PFSK-1 (cell line): ENCODE results near the gene SMARCA4.

Experiments used
- FOXP2 ChIP-seq: optimal IDR thresholded peaks from 2 replicates; pipeline ENCODE3; 2011; ENCODE audit warnings: borderline replicate concordance, control low read depth, inconsistent platforms; ENCODE audit not compliant: insufficient read depth; ENCODE audit errors: extremely low read length, extremely low read depth
- POLR2AphosphoS5 ChIP-seq: IDR thresholded peaks from 2 replicates; pipeline ENCODE4 v1.6.1; 2012; ENCODE audit warnings: low read depth, mild to moderate bottlenecking, control low read depth, low read length, moderate library complexity
- REST ChIP-seq, 2 experiments: IDR thresholded peaks; 2 replicates each; pipeline versions ENCODE4 v1.6.1 to v1.8.0; 2011 to 2012; ENCODE audit warnings: low read depth in 2 of 2, low read length in 2 of 2, control low read depth in 1 of 2, inconsistent platforms in 1 of 2, mild to moderate bottlenecking in 1 of 2, moderate library complexity in 1 of 2; ENCODE audit not compliant: insufficient read depth in 1 of 2
- SIN3A ChIP-seq: IDR thresholded peaks from 2 replicates; pipeline ENCODE4 v1.6.1; 2012; ENCODE audit warnings: mild to moderate bottlenecking, low read length, moderate library complexity, borderline replicate concordance; ENCODE audit not compliant: insufficient read depth
- TAF1 ChIP-seq: IDR thresholded peaks from 2 replicates; pipeline ENCODE4 v1.6.1; 2012; ENCODE audit warnings: low read length, control low read depth, borderline replicate concordance; ENCODE audit not compliant: insufficient read depth

The SMARCA4 gene

GRCh38 chr19:10977742-10978092 is 16.9 kb downstream of the SMARCA4 start:
- no peak for TF ChIP-seq TAF1

DNA sequence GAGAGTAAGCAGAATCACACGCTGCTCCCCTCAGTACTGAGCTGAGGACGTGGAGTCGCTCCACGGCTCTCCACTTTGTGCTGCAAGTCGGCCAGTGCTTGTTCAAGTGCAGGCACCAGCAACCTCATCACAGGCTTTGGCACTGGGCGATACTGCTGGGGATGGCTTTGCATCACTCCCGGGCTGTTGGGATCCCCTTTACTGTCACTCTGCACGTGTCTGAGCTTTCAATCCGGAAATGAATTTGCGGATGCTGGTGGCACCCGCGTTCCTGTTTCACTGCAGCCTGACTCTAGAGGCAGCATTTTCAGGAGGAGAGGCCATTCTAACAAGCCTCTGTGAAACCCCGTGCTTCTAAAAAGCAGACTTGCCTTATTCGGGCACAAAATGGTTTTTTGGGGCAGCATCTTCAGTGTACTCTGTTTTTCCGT is 19.1 kb downstream of the SMARCA4 start:
- no peak for TF ChIP-seq TAF1
- TF ChIP-seq SIN3A, result no peak

DNA sequence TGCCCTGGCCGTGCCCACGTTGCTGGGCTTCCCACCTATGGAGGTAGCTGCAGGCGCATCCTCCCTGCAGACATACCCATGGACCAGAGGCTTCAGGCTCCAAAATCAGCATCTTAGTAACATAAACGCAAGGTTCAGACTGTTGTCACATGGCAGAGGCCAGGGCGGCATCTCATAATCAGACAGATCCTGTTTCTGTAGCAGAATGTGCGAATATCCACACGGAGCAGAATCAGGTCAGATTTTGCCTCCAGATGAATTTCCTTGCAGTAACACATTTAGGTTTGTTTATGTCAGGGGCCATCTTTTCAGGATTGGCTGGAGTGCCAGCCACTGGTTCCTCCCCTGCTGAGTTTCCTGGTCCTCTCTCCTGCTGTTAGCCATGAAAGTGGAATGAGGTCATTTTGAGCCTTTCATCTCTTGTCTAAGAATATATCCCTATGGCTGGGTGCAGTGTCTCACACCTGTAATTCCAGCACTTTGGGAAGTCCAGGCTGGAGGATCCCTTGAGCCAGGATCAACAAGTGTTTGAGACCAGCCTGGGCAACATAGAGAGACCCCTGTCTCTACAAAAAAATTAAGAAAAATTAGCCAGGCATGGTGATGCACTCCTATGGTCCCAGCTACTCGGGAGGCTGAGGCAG is 20.5 kb downstream of the SMARCA4 start:
- TF ChIP-seq FOXP2 (no peak), REST (IDR thresholded peaks at IDR 0.05; ENCODE audit: insufficient read depth in 1 of 2, low read depth in 2 of 2, low read length in 2 of 2) (no peak), TAF1 (no peak), POLR2AphosphoS5 (no peak), SIN3A (no peak)

- no peak for TF ChIP-seq TAF1
- no peak for TF ChIP-seq REST (IDR thresholded peaks at IDR 0.05; ENCODE audit: insufficient read depth in 1 of 2, low read depth in 2 of 2, low read length in 2 of 2)
- TF ChIP-seq POLR2AphosphoS5, result no peak
- TF ChIP-seq SIN3A, result no peak
These were observed 22.2 kb downstream of the SMARCA4 start for GRCh38 chr19:10983026-10983425.

GRCh38 chr19:10984166-10984735 is 23.4 kb downstream of the SMARCA4 start:
- TF ChIP-seq POLR2AphosphoS5 (no peak), SIN3A (no peak)

- TF ChIP-seq REST (IDR thresholded peaks at IDR 0.05; ENCODE audit: insufficient read depth in 1 of 2, low read depth in 2 of 2, low read length in 2 of 2), result no peak
- TF ChIP-seq TAF1, result no peak
These were observed 24.7 kb downstream of the SMARCA4 start for GRCh38 chr19:10985502-10985901.

GRCh38 chr19:10986301-10987127 is 25.7 kb downstream of the SMARCA4 start:
- TF ChIP-seq SIN3A (no peak), FOXP2 (no peak), REST (IDR thresholded peaks at IDR 0.05; ENCODE audit: insufficient read depth in 1 of 2, low read depth in 2 of 2, low read length in 2 of 2) (no peak), TAF1 (no peak), POLR2AphosphoS5 (no peak)
